K562 (cell line): ENCODE results near the gene NRG2. TPM values are rescaled to one million over a fixed set of nuclear protein-coding genes. Genes with fewer than 3 reads are reported as not detected.
A peak's percentile ranks its signal among the peaks of the same experiment; 100 is the strongest.

ENCODE experiments used
- ATAC-seq: fragments of 200-7000 bp; cut with Tn5 transposase; 3 replicates; pipeline ENCODE4 v1.9.1; 2020; ENCODE audit warnings: moderate library complexity
- BruUV-seq: library from RNA; stranded (reverse); fragments of 400-500 nt; replicated peaks from 2 replicates; lab custom pipeline; 2021; lab: Mats Ljungman, UMichigan
- CTCF ChIA-PET: fragments of 300-600 bp; formaldehyde crosslinking; extraction: SDS; loops from one replicate; lab custom pipeline; 2021; ENCODE audit warnings: low intra/inter-chr PET ratio; lab: Yijun Ruan, JAX
- POLR2A ChIA-PET: fragments of 300-600, 350-650 bp; sonication (Branson Sonifier 250); formaldehyde crosslinking; extraction: SDS; loops from one replicate; lab custom pipeline; 2021; ENCODE audit warnings: antibody characterized with exemption, inconsistent platforms; lab: Yijun Ruan, JAX
- DNase-seq, 4 experiments: peaks; one replicate each; pipeline versions ENCODE4 v3.0.0 to v3.0.0-alpha.2; 2011 to 2018; ENCODE audit warnings: low spot score in 3 of 4, mixed read lengths in 3 of 4; ENCODE audit errors: extremely low read depth in 1 of 4
- FAIRE-seq: peaks from 2 replicates; lab custom pipeline; 2011; peaks lifted over from hg19 to GRCh38; lab: Jason Lieb, UNC
- H2AFZ ChIP-seq: 2 replicates; pipeline ENCODE4 v1.6.0; 2011; ENCODE audit warnings: low read depth, low read length, control low read depth, inconsistent platforms
- H3K27ac ChIP-seq: fragments of 200-600 bp; 3 replicates; pipeline ENCODE4 v1.8.0; 2011; ENCODE audit warnings: low read depth, mild to moderate bottlenecking, control low read depth, inconsistent platforms, low read length, moderate library complexity, mixed read lengths; ENCODE audit errors: extremely low read depth
- H3K27me3 ChIP-seq, 2 experiments: fragments of 300-600 bp in 1 of 2; 2 replicates in 1 of 2; 3 replicates in 1 of 2; pipeline versions ENCODE4 v1.6.0 to v1.8.0; 2011; ENCODE audit warnings: inconsistent platforms in 2 of 2, low read length in 2 of 2, mild to moderate bottlenecking in 1 of 2, mixed read lengths in 1 of 2, moderate library complexity in 1 of 2; ENCODE audit not compliant: control insufficient read depth in 2 of 2, insufficient read depth in 2 of 2
- H3K36me3 ChIP-seq: fragments of 300-600 bp; 3 replicates; pipeline ENCODE4 v1.8.0; 2011; ENCODE audit warnings: mild to moderate bottlenecking, low read length, inconsistent platforms; ENCODE audit not compliant: control insufficient read depth, insufficient read depth
- H3K4me1 ChIP-seq, 2 experiments: fragments of 200-600 bp in 1 of 2; replicated peaks in 1 of 2; 2 replicates in 1 of 2; 3 replicates in 1 of 2; pipeline versions ENCODE4 v1.5.1 to v1.8.0; 2011; ENCODE audit warnings: inconsistent platforms in 2 of 2, low read length in 2 of 2, mild to moderate bottlenecking in 1 of 2, mixed read lengths in 1 of 2, moderate library complexity in 1 of 2; ENCODE audit not compliant: control insufficient read depth in 2 of 2, insufficient read depth in 2 of 2
- H3K4me2 ChIP-seq: 2 replicates; pipeline ENCODE4 v1.6.1; 2011; ENCODE audit warnings: low read length, control low read depth, inconsistent platforms, mixed read lengths; ENCODE audit not compliant: insufficient read depth
- H3K4me3 ChIP-seq: fragments of 200-600 bp; sonication (generic), shearing (Covaris generic); 2 replicates; pipeline ENCODE4 v1.5.1; 2016; ENCODE audit warnings: control low read depth, inconsistent platforms
- H3K79me2 ChIP-seq: fragments of 200-600 bp; 3 replicates; pipeline ENCODE4 v1.8.0; 2011; ENCODE audit warnings: low read length, inconsistent platforms; ENCODE audit not compliant: control insufficient read depth, insufficient read depth
- H3K9ac ChIP-seq, 2 experiments: 2 replicates each; pipeline versions ENCODE4 v1.6.0 to v1.6.1; 2011; ENCODE audit warnings: low read depth in 2 of 2, low read length in 2 of 2, control low read depth in 1 of 2, inconsistent platforms in 1 of 2, mild to moderate bottlenecking in 1 of 2, mixed read lengths in 1 of 2; ENCODE audit not compliant: insufficient read depth in 1 of 2
- H3K9me1 ChIP-seq: one replicate; pipeline ENCODE4 v1.6.0; 2011; ENCODE audit warnings: inconsistent platforms, mild to moderate bottlenecking, low read length, moderate library complexity; ENCODE audit not compliant: control insufficient read depth, insufficient read depth
- H3K9me3 ChIP-seq: replicated peaks from 2 replicates; pipeline ENCODE4 v1.5.1; 2011; ENCODE audit warnings: low read depth, low read length, inconsistent platforms; ENCODE audit not compliant: control insufficient read depth, insufficient read depth
- H4K20me1 ChIP-seq: replicated peaks from 2 replicates; pipeline ENCODE4 v1.6.1; 2011; ENCODE audit warnings: low read length, inconsistent platforms, mixed read lengths; ENCODE audit not compliant: control insufficient read depth, insufficient read depth
- ARHGAP35 ChIP-seq: fragments of 450-650 bp; IDR thresholded peaks from 2 replicates; pipeline ENCODE4 v1.6.1; 2018; ENCODE audit not compliant: partially characterized antibody
- CTCFL ChIP-seq: IDR thresholded peaks from 2 replicates; pipeline ENCODE4 v1.6.1; 2011; ENCODE audit warnings: borderline replicate concordance, low read depth, mild to moderate bottlenecking, moderate library complexity, low read length; ENCODE audit not compliant: insufficient read depth, poor library complexity, severe bottlenecking
- KDM4B ChIP-seq, 2 experiments: fragments of 450-650 bp in 1 of 2; sonication (generic) in 1 of 2; IDR thresholded peaks; 2 replicates each; pipeline ENCODE4 v1.6.1; 2016 to 2017; ENCODE audit warnings: borderline replicate concordance in 2 of 2, antibody characterized with exemption in 1 of 2, low read depth in 1 of 2, mild to moderate bottlenecking in 1 of 2
- NCOA6 ChIP-seq: fragments of 450-650 bp; IDR thresholded peaks from 2 replicates; pipeline ENCODE4 v1.6.1; 2017; ENCODE audit warnings: mild to moderate bottlenecking
- NFIC ChIP-seq: fragments of 450-650 bp; IDR thresholded peaks from 2 replicates; pipeline ENCODE4 v1.6.1; 2017; ENCODE audit warnings: mild to moderate bottlenecking, inconsistent platforms
- POLR3G ChIP-seq: IDR thresholded peaks from 2 replicates; pipeline ENCODE4 v1.6.1; 2011; ENCODE audit not compliant: insufficient read length, insufficient replicate concordance; ENCODE audit errors: extremely low read depth
- PPARD ChIP-seq: fragments of 250-450 bp; sonication (Bioruptor Pico); IDR thresholded peaks from 2 replicates; pipeline ENCODE4 v1.8.0; 2022; ENCODE audit warnings: inconsistent platforms, mild to moderate bottlenecking, moderate library complexity
- RFX7 ChIP-seq: fragments of 250-450 bp; sonication (Bioruptor Pico); IDR thresholded peaks from 2 replicates; pipeline ENCODE4 v1.5.1; 2021; ENCODE audit warnings: mild to moderate bottlenecking
- SETDB1 ChIP-seq: IDR thresholded peaks from one replicate; pipeline ENCODE4 v1.6.1; 2012; ENCODE audit warnings: low read length, control low read depth, inconsistent platforms
- TCF3 ChIP-seq: sonication (generic); formaldehyde crosslinking; IDR thresholded peaks from 2 replicates; pipeline ENCODE4 v1.4.0; 2020; ENCODE audit warnings: mild to moderate bottlenecking, missing genetic modification reagents
- ZNF175 ChIP-seq: fragments of 200-800 bp; sonication (Bioruptor generic); IDR thresholded peaks from 2 replicates; pipeline ENCODE4 v1.6.1; 2016; ENCODE audit warnings: low read depth, mild to moderate bottlenecking, missing genetic modification characterization, missing compliant biosample characterization
- ZNF197 ChIP-seq: fragments of 200-800 bp; sonication (Bioruptor generic); IDR thresholded peaks from 2 replicates; pipeline ENCODE4 v1.6.1; 2016; ENCODE audit warnings: low read depth, missing genetic modification characterization, missing compliant biosample characterization
- ZNF224 ChIP-seq: sonication (generic); formaldehyde crosslinking; IDR thresholded peaks from 2 replicates; pipeline ENCODE4 v1.8.0; 2022; ENCODE audit warnings: mild to moderate bottlenecking, missing genetic modification reagents
- WGBS: fragments of 100-300 bp; shearing (Covaris generic); methylation state at CpG from one replicate; pipeline ENCODE4 v1.1.6; 2016; ENCODE audit warnings: low coverage, mixed read lengths; ENCODE audit not compliant: insufficient coverage; ENCODE audit errors: missing lambda C conversion rate; 5-methylcytosine and 5-hydroxymethylcytosine counted together
- in situ Hi-C: fragments of 300-500 bp; cut with MboI; formaldehyde crosslinking; loops from 4 replicates; pipeline ENCODE4 v1.15.0; 2018; ENCODE audit warnings: inconsistent platforms, mixed read lengths
- intact Hi-C: fragments of 100-400 bp; cut with micrococcal nuclease; formaldehyde crosslinking; loops from 2 replicates; pipeline ENCODE4 v1.14.2; 2022
- polyA plus RNA-seq, 8 experiments: library from polyadenylated mRNA; depleted of rRNA in 4 of 8; stranded (reverse) in 5 of 8; unstranded in 3 of 8; fragments of >200 nt; fragmentation: Nextera tagmentation in 2 of 8; fragmentation: Illumina TruSeq in 1 of 8; extraction: Ambion mirVana in 2 of 8; extraction: Trizol in 1 of 8; gene quantifications; 2 replicates each; pipeline versions ENCODE4 v1.2.1 to v1.2.3, GENCODE V29; 2011 to 2014; ENCODE audit warnings: inconsistent platforms in 1 of 8, missing spikeins in 1 of 8
- total RNA-seq, 7 experiments: library from RNA; depleted of rRNA in 6 of 7; stranded (reverse); fragments of >200 nt in 6 of 7; fragmentation: Illumina TruSeq in 2 of 7; extraction: Trizol in 2 of 7; gene quantifications; 2 replicates each; pipeline versions ENCODE4 v1.2.1 to v1.2.3, GENCODE V29; 2011 to 2021; ENCODE audit warnings: low replicate concordance in 1 of 7

Gene NRG2
- total and polyA plus RNA-seq, 9 of the 15 experiments (the other 6 are each of a cell fraction or from before 2014, with no cell fraction given): not detected

- Histone ChIP-seq H3K36me3 (no peaks in the 10 kb centered on the region), H3K9me3 (no peaks in the 10 kb centered on the region), H2AFZ (no peak overlapping the region), H3K9ac (no peak overlapping the region), H4K20me1 (peaks cover 4% of the 10 kb centered on the region; the same call in 1 of the 2 replicates), H3K79me2 (no peaks in the 10 kb centered on the region), H3K27me3 (peaks cover 9 to 60% of the 10 kb centered on the region in 2 experiments; a peak in 4 of 5 replicates), H3K9me1 (no peaks in the 10 kb centered on the region), H3K4me2 (no peak overlapping the region), H3K4me1 (no peaks in the 10 kb centered on the region), H3K4me3 (no peak overlapping the region), H3K27ac (no peak overlapping the region)
- no peak for DNase-seq
- no peak for FAIRE-seq
- in situ Hi-C loops (loop anchor here (10.0 kb wide), 1 partner anchor 222 kb away; no protein-coding TSS in a partner anchor), intact Hi-C loops (no loop called here)
- CTCF ChIA-PET: no interaction called here
- 2% methylated on average over 4 of the region's 4 CpGs for WGBS
- TF ChIP-seq NFIC (peak; percentile 53), KDM4B (IDR thresholded peaks at IDR 0.05; ENCODE audit: borderline replicate concordance in 2 of 2, low read depth in 1 of 2) (no peak), SETDB1 (no peak), ARHGAP35 (no peak)
- BruUV-seq: no TSS peak
- POLR2A ChIA-PET: no interaction called here
- ATAC-seq: no peak
Observed at GRCh38 chr5:139856714-139857113, 186.4 kb downstream of the NRG2 start.

- WGBS: 0% methylated on average over 6 of the region's 6 CpGs
- no peak overlapping the region for H3K4me2 ChIP-seq
- no peaks in the 10 kb centered on the region for H3K79me2 ChIP-seq
- no peak overlapping the region for H3K4me3 ChIP-seq
- H3K4me1 ChIP-seq: no peaks in the 10 kb centered on the region
- BruUV-seq: no TSS peak
- H4K20me1 ChIP-seq: peaks cover 4% of the 10 kb centered on the region; the same call in 1 of the 2 replicates
- ChIA-PET POLR2A (interaction anchor here (0.6 to 0.7 kb wide), 2 partner anchors 271 to 283 kb away, joined by 3 read pairs; no protein-coding TSS in a partner anchor), CTCF (no interaction called here)
- no peak for ATAC-seq
- no peak for DNase-seq
- in situ Hi-C loops (loop anchor here (10.0 kb wide), 1 partner anchor 221 kb away; no protein-coding TSS in a partner anchor), intact Hi-C loops (no loop called here)
- H2AFZ ChIP-seq: no peak overlapping the region
- H3K27me3 ChIP-seq: peaks cover 11 to 62% of the 10 kb centered on the region in 2 experiments; a peak in 4 of 5 replicates
- no peak for FAIRE-seq
- peak overlapping the region in 1 of 2 experiments; percentile 8; a peak in 1 of 4 replicates for H3K9ac ChIP-seq
- no peaks in the 10 kb centered on the region for H3K9me1 ChIP-seq
- H3K36me3 ChIP-seq: no peaks in the 10 kb centered on the region
- no peaks in the 10 kb centered on the region for H3K9me3 ChIP-seq
- no peak overlapping the region for H3K27ac ChIP-seq
- TF ChIP-seq POLR3G (no peak), ZNF224 (CRISPR knock-in tag) (no peak), CTCFL (no peak), NFIC (no peak), NCOA6 (no peak), RFX7 (CRISPR knock-in tag) (no peak), ZNF175 (CRISPR knock-in tag) (no peak), ZNF197 (CRISPR knock-in tag) (no peak), TCF3 (CRISPR knock-in tag) (no peak), PPARD (no peak)
Observed at GRCh38 chr5:139855946-139856540, 187.1 kb downstream of the NRG2 start.
